Measurements from ENCODE around the gene DNAJC7. TPM values are rescaled to one million over a fixed set of nuclear protein-coding genes. Genes with fewer than 3 reads are reported as not detected.

Gene DNAJC7
- total RNA-seq: 10 to 100 TPM; 74.5 to 76.3 TPM

GRCh38 chr17:42016941-42017865 lies at the start of gene DNAJC7:
TSS of gene DNAJC7 (minus strand) at chr17:42017439. CDS start at chr17:42017416, 23 bp downstream.
- H3K27me3 Mint-ChIP-seq (ENCODE audit: low read depth): no peaks in the 10 kb centered on the region
- CTCF ChIA-PET: interaction anchor here (0.5 to 12.7 kb wide), 14 partner anchors 9 to 561 kb away, joined by 3 to 117 read pairs (median 4); partner anchors contain the start of genes CNP and ODAD4
- no peaks in the 10 kb centered on the region for H3K9me3 Mint-ChIP-seq
- peaks cover 65% of the 10 kb centered on the region for H3K4me1 Mint-ChIP-seq (ENCODE audit: low read depth)
- H3K36me3 Mint-ChIP-seq (ENCODE audit: low read depth): peaks cover 15% of the 10 kb centered on the region
- intact Hi-C loops (cut with micrococcal nuclease): loop anchor here (1.0 to 5.0 kb wide), 6 partner anchors 30 to 295 kb away; partner anchors contain the start of genes ACLY, CNP, DHX58 and KLHL11
- DNase-seq: peak; percentile 91
- H3K27ac Mint-ChIP-seq: peak within 1 kb of the TSS; percentile 96
- peak within 1 kb of the TSS; percentile 91 for H3K4me3 Mint-ChIP-seq

- Mint-ChIP-seq H3K27ac (no peak overlapping the region), H3K9me3 (no peaks in the 10 kb centered on the region), H3K36me3 (ENCODE audit: low read depth) (no peaks in the 10 kb centered on the region), H3K4me3 (no peak overlapping the region), H3K4me1 (ENCODE audit: low read depth) (peaks cover 16% of the 10 kb centered on the region), H3K27me3 (ENCODE audit: low read depth) (no peaks in the 10 kb centered on the region)
- DNase-seq: no peak
- CTCF ChIA-PET: interaction anchor here (0.6 to 4.5 kb wide), 22 partner anchors 10 to 854 kb away, joined by 3 to 38 read pairs (median 4); partner anchors contain the start of gene ZNF385C
- intact Hi-C loops (cut with micrococcal nuclease): no loop called here
Measured at GRCh38 chr17:42065201-42065600, 48.0 kb upstream of the DNAJC7 start.

- intact Hi-C loops (cut with micrococcal nuclease): loop anchor here (1.0 kb wide), 2 partner anchors 37 to 96 kb away; partner anchors contain the start of gene CNP
- Mint-ChIP-seq H3K36me3 (ENCODE audit: low read depth) (no peaks in the 10 kb centered on the region), H3K27ac (no peak overlapping the region), H3K4me3 (no peak overlapping the region), H3K4me1 (ENCODE audit: low read depth) (peaks cover 16% of the 10 kb centered on the region), H3K27me3 (ENCODE audit: low read depth) (no peaks in the 10 kb centered on the region), H3K9me3 (no peaks in the 10 kb centered on the region)
- no peak for DNase-seq
- CTCF ChIA-PET: interaction anchor here (3.8 kb wide), 1 partner anchor 38 kb away, joined by 23 read pairs; no protein-coding TSS in a partner anchor
Measured at GRCh38 chr17:42062681-42063080, 45.4 kb upstream of the DNAJC7 start.

DNA sequence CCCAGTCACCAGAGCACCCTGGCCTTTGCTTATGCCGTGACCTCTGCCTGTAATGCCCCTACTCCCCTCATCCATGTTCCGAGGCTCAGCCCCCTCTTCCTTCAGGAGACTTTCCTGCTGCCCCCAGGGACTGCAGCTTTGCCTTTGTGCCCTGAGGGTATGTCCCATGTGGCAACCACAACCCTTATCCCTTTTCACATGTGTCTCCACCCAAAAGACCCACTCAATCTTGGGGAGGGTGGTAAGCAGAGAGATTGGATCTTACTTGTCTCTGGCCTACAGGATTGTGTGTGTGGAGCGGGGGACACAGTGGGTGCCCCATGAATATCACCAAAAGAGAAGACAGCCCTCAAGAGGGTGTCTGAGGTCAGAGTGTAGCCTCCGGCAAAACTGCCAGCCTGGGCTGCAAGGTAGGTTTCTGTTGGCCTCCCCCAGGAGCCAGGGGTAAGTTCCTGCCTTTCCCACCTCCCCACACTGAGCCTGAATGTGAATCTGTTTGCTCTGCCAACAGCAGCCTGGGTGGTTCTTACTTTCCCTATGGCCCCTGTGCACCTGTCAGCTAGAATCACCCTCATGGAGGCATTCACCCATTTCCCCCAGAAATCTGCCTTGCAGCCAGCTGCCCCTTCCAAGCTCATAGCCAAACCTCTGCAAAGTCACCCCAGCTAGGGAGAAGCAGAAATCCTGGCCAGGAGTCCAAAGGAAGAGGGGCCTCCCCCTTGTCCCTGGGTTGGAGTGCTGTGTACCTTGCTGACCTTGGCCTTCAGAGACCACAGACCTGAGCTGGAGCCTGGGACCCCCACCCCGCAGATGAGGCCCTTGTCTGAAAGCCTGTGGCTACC lies 44.6 kb upstream of the DNAJC7 start:
- Mint-ChIP-seq H3K4me1 (ENCODE audit: low read depth) (peaks cover 16% of the 10 kb centered on the region), H3K9me3 (no peaks in the 10 kb centered on the region), H3K36me3 (ENCODE audit: low read depth) (no peaks in the 10 kb centered on the region), H3K27me3 (ENCODE audit: low read depth) (no peaks in the 10 kb centered on the region), H3K27ac (no peak overlapping the region), H3K4me3 (no peak overlapping the region)
- intact Hi-C loops (cut with micrococcal nuclease): no loop called here
- CTCF ChIA-PET: interaction anchor here (1.5 kb wide), 1 partner anchor 36 kb away, joined by 3 read pairs; no protein-coding TSS in a partner anchor
- no peak for DNase-seq

GRCh38 chr17:42060231-42060630 lies 43.0 kb upstream of the DNAJC7 start:
- H3K4me1 Mint-ChIP-seq (ENCODE audit: low read depth): peaks cover 19% of the 10 kb centered on the region
- CTCF ChIA-PET: interaction anchor here (0.8 kb wide), 2 partner anchors 11 to 35 kb away, joined by 3 to 4 read pairs; no protein-coding TSS in a partner anchor
- DNase-seq: no peak
- H3K27me3 Mint-ChIP-seq (ENCODE audit: low read depth): no peaks in the 10 kb centered on the region
- intact Hi-C loops (cut with micrococcal nuclease): no loop called here
- no peaks in the 10 kb centered on the region for H3K9me3 Mint-ChIP-seq
- no peak overlapping the region for H3K27ac Mint-ChIP-seq
- no peak overlapping the region for H3K4me3 Mint-ChIP-seq
- H3K36me3 Mint-ChIP-seq (ENCODE audit: low read depth): no peaks in the 10 kb centered on the region

DNA sequence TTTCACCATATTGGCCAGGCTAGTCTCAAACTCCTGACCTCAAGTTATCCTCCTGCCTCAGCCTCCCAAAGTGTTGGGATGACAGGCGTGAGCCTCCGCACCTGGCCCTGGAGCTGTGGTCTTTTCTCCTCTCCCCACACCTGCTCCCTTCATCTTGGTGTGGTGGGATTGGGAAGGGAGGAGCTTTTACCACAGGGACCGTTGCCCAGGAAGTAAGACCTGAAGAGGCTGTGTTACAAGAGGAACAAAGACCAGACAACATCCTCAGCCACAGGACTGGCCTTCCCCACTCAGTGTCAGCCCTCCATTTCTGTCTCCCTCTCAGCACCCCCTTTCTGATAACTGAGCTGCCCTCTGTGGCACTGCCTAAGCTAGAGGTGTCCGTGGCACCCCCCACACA lies 42.6 kb upstream of the DNAJC7 start:
- no peak overlapping the region for H3K4me3 Mint-ChIP-seq
- H3K27me3 Mint-ChIP-seq (ENCODE audit: low read depth): peaks cover 2% of the 10 kb centered on the region
- no peaks in the 10 kb centered on the region for H3K9me3 Mint-ChIP-seq
- CTCF ChIA-PET: interaction anchor here (0.6 to 0.8 kb wide), 3 partner anchors 10 to 44 kb away, joined by 3 to 4 read pairs (median 3); no protein-coding TSS in a partner anchor
- intact Hi-C loops (cut with micrococcal nuclease): no loop called here
- H3K27ac Mint-ChIP-seq: no peak overlapping the region
- no peak for DNase-seq
- H3K36me3 Mint-ChIP-seq (ENCODE audit: low read depth): no peaks in the 10 kb centered on the region
- H3K4me1 Mint-ChIP-seq (ENCODE audit: low read depth): peaks cover 17% of the 10 kb centered on the region

GRCh38 chr17:42058063-42058462 lies 40.8 kb upstream of the DNAJC7 start:
- CTCF ChIA-PET: interaction anchor here (1.3 to 1.6 kb wide), 2 partner anchors 33 to 54 kb away, joined by 4 read pairs; partner anchors contain the start of gene DHX58
- no peak for DNase-seq
- Mint-ChIP-seq H3K36me3 (ENCODE audit: low read depth) (no peaks in the 10 kb centered on the region), H3K27me3 (ENCODE audit: low read depth) (peaks cover 8% of the 10 kb centered on the region), H3K4me3 (no peak overlapping the region), H3K27ac (no peak overlapping the region), H3K9me3 (no peaks in the 10 kb centered on the region), H3K4me1 (ENCODE audit: low read depth) (peaks cover 3% of the 10 kb centered on the region)
- intact Hi-C loops (cut with micrococcal nuclease): no loop called here

- H3K27ac Mint-ChIP-seq: no peak overlapping the region
- no peak overlapping the region for H3K4me3 Mint-ChIP-seq
- CTCF ChIA-PET: interaction anchor here (0.9 to 1.5 kb wide), 3 partner anchors 11 to 93 kb away, joined by 3 to 8 read pairs (median 5); no protein-coding TSS in a partner anchor
- H3K36me3 Mint-ChIP-seq (ENCODE audit: low read depth): no peaks in the 10 kb centered on the region
- peak; percentile 24 for DNase-seq
- H3K4me1 Mint-ChIP-seq (ENCODE audit: low read depth): peaks cover 3% of the 10 kb centered on the region
- H3K27me3 Mint-ChIP-seq (ENCODE audit: low read depth): peaks cover 16% of the 10 kb centered on the region
- intact Hi-C loops (cut with micrococcal nuclease): no loop called here
- no peaks in the 10 kb centered on the region for H3K9me3 Mint-ChIP-seq
Measured at GRCh38 chr17:42056635-42057034, 39.4 kb upstream of the DNAJC7 start.

GRCh38 chr17:42055496-42055895 lies 38.3 kb upstream of the DNAJC7 start:
- peak; percentile 43 for DNase-seq
- Mint-ChIP-seq H3K4me3 (no peak overlapping the region), H3K4me1 (ENCODE audit: low read depth) (peaks cover 3% of the 10 kb centered on the region), H3K27me3 (ENCODE audit: low read depth) (peaks cover 22% of the 10 kb centered on the region), H3K27ac (no peak overlapping the region), H3K36me3 (ENCODE audit: low read depth) (no peaks in the 10 kb centered on the region), H3K9me3 (no peaks in the 10 kb centered on the region)
- intact Hi-C loops (cut with micrococcal nuclease): no loop called here
- CTCF ChIA-PET: interaction anchor here (0.6 to 1.4 kb wide), 3 partner anchors 13 to 276 kb away, joined by 3 to 8 read pairs (median 4); no protein-coding TSS in a partner anchor

GRCh38 chr17:42055027-42055426 lies 37.8 kb upstream of the DNAJC7 start:
- CTCF ChIA-PET: interaction anchor here (0.7 to 1.4 kb wide), 3 partner anchors 13 to 92 kb away, joined by 3 to 8 read pairs (median 4); no protein-coding TSS in a partner anchor

DNA sequence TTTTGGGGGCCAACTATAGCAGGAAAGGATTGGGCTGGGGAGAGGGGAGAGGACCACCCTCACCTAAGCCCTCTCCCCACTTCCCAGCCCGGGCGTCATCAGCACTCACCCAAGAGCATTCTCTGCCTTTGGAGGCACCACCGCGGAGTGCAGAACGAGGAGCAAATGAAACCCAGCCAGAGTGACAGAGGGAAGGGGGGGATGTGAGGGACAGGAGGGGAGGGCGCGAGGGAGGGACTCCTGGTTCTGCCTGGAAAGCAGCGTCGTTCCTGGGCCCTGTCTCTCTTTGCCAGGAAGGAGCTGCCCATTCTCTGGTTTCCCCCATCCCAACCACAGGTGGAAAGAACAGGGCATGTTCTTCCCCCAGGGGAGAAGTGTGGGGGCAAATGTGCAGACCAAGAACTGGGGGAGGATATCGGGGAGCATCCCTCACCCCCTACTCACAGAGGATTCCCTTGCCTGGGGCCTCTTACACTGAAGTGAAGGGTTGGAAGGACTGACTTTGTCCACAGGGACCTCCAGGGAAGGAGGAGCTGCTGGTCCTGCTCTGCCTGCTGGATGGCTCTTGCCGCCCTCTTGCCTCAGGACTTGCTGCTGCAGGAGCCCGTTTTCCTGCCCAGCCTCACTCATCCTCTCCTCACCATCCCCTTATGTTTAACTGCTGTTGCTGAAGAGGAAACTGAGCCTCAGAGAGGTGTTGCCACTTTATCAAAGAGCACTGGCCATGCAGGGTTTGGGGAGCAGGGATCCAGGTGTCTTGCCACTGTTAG lies 36.7 kb upstream of the DNAJC7 start:
- H3K9me3 Mint-ChIP-seq: no peaks in the 10 kb centered on the region
- H3K4me3 Mint-ChIP-seq: no peak overlapping the region
- H3K4me1 Mint-ChIP-seq (ENCODE audit: low read depth): peaks cover 3% of the 10 kb centered on the region
- peaks cover 26% of the 10 kb centered on the region for H3K27me3 Mint-ChIP-seq (ENCODE audit: low read depth)
- H3K27ac Mint-ChIP-seq: no peak overlapping the region
- no peaks in the 10 kb centered on the region for H3K36me3 Mint-ChIP-seq (ENCODE audit: low read depth)
- intact Hi-C loops (cut with micrococcal nuclease): no loop called here
- CTCF ChIA-PET: interaction anchor here (0.9 kb wide), 1 partner anchor 13 kb away, joined by 4 read pairs; no protein-coding TSS in a partner anchor
- no peak for DNase-seq

More at GRCh38 chr17:42055027-42055426, 37.8 kb upstream of the DNAJC7 start:
- Mint-ChIP-seq H3K4me1 (ENCODE audit: low read depth) (peaks cover 3% of the 10 kb centered on the region), H3K9me3 (no peaks in the 10 kb centered on the region), H3K27ac (no peak overlapping the region), H3K4me3 (no peak overlapping the region), H3K27me3 (ENCODE audit: low read depth) (peaks cover 22% of the 10 kb centered on the region), H3K36me3 (ENCODE audit: low read depth) (no peaks in the 10 kb centered on the region)
- no peak for DNase-seq
- intact Hi-C loops (cut with micrococcal nuclease): no loop called here

Measured in activated naive CD4-positive, alpha-beta T cell treated with anti-CD3 and anti-CD28 coated beads for 36 hours (primary cell).